Nephron progenitor cell (in vitro differentiated cells): ENCODE results near the gene MGMT.

Experiments
- DNase-seq: peaks from one replicate; pipeline ENCODE4 v3.0.0; 2021
- H3K27ac Mint-ChIP-seq: 2 replicates; pipeline ENCODE4 v1.8.0; 2021; ENCODE audit warnings: mild to moderate bottlenecking, moderate library complexity, mixed read lengths
- H3K27me3 Mint-ChIP-seq: 2 replicates; pipeline ENCODE4 v1.8.0; 2021; ENCODE audit warnings: mild to moderate bottlenecking, low read depth, mixed read lengths; ENCODE audit not compliant: poor library complexity
- H3K36me3 Mint-ChIP-seq: 2 replicates; pipeline ENCODE4 v1.8.0; 2021; ENCODE audit warnings: low read depth, mixed read lengths
- H3K4me1 Mint-ChIP-seq: 2 replicates; pipeline ENCODE4 v1.8.0; 2021; ENCODE audit warnings: mixed read lengths
- H3K4me3 Mint-ChIP-seq: 2 replicates; pipeline ENCODE4 v1.8.0; 2021; ENCODE audit warnings: mild to moderate bottlenecking, moderate library complexity, mixed read lengths
- H3K9me3 Mint-ChIP-seq: 2 replicates; pipeline ENCODE4 v1.8.0; 2021; ENCODE audit warnings: mild to moderate bottlenecking, moderate library complexity, mixed read lengths
- TF ChIP-seq, protein P1 (sequence below): fragments of 200-600 bp; sonication (generic); IDR thresholded peaks from 2 replicates; pipeline ENCODE4 v1.5.0; 2021; ENCODE audit warnings: antibody characterized with exemption

The MGMT gene

DNA sequence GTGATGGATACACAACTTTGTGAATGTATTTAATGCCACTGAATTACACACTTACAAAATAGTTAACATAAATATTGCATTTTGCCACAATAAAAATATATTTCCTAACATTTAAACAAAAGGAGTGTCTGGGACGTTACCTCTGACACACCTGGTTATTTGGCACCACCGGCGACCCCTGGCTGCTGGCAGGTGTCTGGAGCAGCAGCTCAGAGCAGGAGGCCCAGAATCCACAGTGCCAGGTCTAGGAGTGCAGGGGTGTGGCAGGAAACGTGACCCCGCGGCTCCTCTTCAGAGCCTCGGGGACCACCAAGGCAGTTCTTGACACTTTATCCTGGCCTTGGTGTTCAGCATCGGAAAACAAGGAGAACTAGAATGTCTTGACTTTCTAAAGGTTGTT, 46.3 kb downstream of the MGMT start:
- Mint-ChIP-seq H3K27me3 (peaks cover 2% of the 10 kb centered on the region), H3K27ac (no peak overlapping the region), H3K9me3 (peaks cover 10% of the 10 kb centered on the region), H3K36me3 (peaks cover 13% of the 10 kb centered on the region), H3K4me3 (no peak overlapping the region), H3K4me1 (peaks cover 23% of the 10 kb centered on the region)
- DNase-seq: no peak
- TF ChIP-seq, protein P1, sequence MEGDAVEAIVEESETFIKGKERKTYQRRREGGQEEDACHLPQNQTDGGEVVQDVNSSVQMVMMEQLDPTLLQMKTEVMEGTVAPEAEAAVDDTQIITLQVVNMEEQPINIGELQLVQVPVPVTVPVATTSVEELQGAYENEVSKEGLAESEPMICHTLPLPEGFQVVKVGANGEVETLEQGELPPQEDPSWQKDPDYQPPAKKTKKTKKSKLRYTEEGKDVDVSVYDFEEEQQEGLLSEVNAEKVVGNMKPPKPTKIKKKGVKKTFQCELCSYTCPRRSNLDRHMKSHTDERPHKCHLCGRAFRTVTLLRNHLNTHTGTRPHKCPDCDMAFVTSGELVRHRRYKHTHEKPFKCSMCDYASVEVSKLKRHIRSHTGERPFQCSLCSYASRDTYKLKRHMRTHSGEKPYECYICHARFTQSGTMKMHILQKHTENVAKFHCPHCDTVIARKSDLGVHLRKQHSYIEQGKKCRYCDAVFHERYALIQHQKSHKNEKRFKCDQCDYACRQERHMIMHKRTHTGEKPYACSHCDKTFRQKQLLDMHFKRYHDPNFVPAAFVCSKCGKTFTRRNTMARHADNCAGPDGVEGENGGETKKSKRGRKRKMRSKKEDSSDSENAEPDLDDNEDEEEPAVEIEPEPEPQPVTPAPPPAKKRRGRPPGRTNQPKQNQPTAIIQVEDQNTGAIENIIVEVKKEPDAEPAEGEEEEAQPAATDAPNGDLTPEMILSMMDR: no peak

DNA sequence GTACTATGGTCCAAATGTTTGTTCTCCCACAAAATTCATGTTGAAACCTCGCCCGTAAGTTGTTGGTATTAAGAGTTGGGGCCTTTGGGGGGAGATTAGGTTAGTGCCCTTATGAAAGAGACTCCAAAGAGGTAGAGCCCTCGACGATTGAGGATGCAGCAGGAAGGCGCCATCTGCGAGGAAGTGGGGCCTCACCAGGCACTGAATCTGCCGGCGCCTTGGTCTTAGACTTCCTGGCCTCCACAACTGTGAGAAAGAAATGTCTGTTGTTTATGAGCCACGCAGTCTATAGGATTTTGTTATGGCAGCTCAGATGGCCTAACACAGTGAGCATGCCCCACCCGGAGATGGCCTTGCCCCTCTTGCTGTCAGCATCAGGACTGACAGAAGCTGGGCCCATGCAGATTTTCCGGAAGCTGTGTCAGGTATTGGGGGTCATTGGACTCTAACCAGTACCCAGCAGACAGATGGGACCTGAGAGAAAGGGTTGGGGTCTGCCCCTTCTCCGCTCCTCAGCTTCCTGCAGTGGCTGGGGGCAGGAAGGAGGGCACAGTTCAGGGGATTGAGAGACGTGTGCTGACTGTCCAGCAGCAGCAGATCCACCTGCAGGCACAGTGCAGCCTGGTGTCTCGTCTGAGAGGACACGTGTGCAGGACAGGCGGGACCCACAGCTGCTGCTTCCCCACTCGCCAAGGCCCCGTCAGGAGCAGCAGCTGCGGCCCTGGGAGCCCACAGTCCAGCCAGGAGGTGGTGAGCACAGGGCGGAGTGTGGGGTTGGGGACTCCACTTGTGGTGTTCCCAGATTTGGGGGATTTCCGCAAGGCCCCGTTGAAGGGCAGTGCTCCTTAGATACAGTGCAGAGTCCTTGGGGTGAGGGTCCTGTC, 47.8 kb downstream of the MGMT start:
- Mint-ChIP-seq H3K4me1 (peaks cover 23% of the 10 kb centered on the region), H3K36me3 (peaks cover 14% of the 10 kb centered on the region), H3K27me3 (peaks cover 2% of the 10 kb centered on the region), H3K4me3 (no peak overlapping the region), H3K27ac (no peak overlapping the region), H3K9me3 (peaks cover 15% of the 10 kb centered on the region)
- TF ChIP-seq, protein P1: no peak
- no peak for DNase-seq

DNA sequence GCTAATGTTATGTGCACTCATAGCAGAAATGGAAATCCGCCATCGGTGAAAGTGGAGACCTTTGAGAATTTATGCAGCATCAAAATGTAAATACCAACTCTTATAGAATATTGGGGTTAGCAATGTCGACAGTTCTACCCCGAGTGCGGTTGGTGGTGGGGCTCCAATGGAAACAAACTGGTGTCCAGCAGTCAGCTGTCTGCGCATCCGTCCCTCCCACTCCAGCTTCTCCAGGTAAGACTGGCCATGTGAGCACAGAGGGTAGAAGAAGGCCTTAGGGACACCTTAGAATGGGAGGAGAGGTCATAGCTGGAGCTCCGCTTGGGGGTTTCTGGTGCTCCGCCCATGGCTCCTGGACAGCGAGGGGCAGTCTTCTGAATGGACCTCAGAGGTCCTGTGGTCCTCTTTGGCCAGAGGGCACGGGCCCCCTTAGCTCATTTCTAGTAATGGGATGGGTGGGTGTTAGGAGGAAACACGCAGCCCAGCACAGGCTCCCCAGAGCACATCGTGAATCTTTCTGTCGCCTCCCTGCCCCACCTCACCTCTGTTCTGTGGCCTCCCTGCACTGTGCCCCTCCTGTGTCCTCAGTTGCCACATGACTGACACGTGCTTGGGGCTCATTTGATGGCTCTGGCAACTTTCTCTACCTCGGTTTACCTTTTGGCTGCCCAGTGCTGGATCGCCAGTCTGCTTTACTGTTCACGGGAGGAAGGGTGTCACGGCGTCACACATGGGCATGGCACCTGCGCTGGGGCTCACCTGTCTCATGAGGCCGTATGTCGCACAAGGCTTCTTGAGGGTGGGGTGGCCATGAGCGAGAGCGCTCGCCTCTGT, 50.0 kb downstream of the MGMT start:
- H3K4me1 Mint-ChIP-seq: peaks cover 29% of the 10 kb centered on the region
- TF ChIP-seq, protein P1: no peak
- peaks cover 2% of the 10 kb centered on the region for H3K27me3 Mint-ChIP-seq
- H3K4me3 Mint-ChIP-seq: no peak overlapping the region
- peaks cover 15% of the 10 kb centered on the region for H3K9me3 Mint-ChIP-seq
- peaks cover 8% of the 10 kb centered on the region for H3K36me3 Mint-ChIP-seq
- no peak overlapping the region for H3K27ac Mint-ChIP-seq
- DNase-seq: no peak

DNA sequence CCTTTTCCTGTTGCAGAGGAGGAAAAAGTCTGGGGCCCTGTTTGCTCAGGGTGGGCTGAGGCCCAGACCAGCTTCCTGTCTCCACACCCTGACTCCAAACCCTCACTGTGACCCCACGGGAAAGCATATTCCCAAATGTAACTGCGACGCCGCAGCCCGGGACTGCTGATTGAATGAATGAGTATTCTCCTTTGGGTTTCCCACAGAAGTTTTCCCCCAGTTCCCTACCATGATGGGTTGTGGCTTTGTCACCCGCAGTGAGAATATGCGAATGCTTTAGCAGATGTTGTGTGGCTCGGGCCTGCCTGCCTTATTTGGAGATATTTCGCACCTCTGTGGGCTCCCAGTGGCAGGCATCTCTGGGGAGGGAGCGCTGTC, 50.6 kb downstream of the MGMT start:
- no peak for DNase-seq
- TF ChIP-seq, protein P1: no peak
- H3K4me1 Mint-ChIP-seq: peaks cover 23% of the 10 kb centered on the region

DNA sequence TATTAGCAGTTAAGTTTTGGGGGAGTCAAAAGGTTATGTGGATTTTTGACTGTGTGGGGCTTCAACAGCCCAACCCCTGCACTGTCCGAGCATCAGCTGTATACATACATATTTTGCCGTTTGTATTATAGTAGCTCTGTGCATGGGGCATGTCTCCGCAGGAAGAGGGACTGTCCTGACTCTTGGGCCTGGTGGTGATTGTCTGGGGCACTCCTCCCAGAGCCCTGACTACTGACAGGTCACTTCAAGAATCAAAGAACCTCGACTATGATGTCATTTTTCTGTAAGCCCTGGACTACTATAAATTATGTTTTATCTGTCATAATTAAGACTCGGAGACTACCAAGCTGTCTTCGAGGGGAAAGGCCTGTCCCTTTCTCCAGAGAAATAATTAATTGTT, 51.8 kb downstream of the MGMT start:
- Mint-ChIP-seq H3K27ac (no peak overlapping the region), H3K27me3 (peaks cover 2% of the 10 kb centered on the region), H3K9me3 (peaks cover 15% of the 10 kb centered on the region), H3K36me3 (peaks cover 8% of the 10 kb centered on the region), H3K4me3 (no peak overlapping the region), H3K4me1 (peaks cover 13% of the 10 kb centered on the region)
- no peak for DNase-seq
- TF ChIP-seq, protein P1: no peak

More for the DNA sequence above, 50.6 kb downstream of the MGMT start:
- Mint-ChIP-seq H3K27ac (no peak overlapping the region), H3K27me3 (peaks cover 2% of the 10 kb centered on the region), H3K4me3 (no peak overlapping the region), H3K9me3 (peaks cover 15% of the 10 kb centered on the region), H3K36me3 (peaks cover 8% of the 10 kb centered on the region)
